ENCODE data around the gene KAT2B.
A peak's percentile ranks its signal among the peaks of the same experiment; 100 is the strongest.

The KAT2B gene

GRCh38 chr3:20066850-20067617 lies 26.8 kb downstream of the KAT2B start:
- no peak for DNase-seq

- DNase-seq, result no peak
Observed at GRCh38 chr3:20068512-20069177, 28.4 kb downstream of the KAT2B start.

GRCh38 chr3:20069178-20069532 lies 28.9 kb downstream of the KAT2B start:
- DNase-seq, result no peak

- DNase-seq, result no peak
Observed at GRCh38 chr3:20071175-20071574, 30.9 kb downstream of the KAT2B start.

- DNase-seq, result no peak
Observed at GRCh38 chr3:20072422-20072821, 32.2 kb downstream of the KAT2B start.

- DNase-seq, result no peak
Observed at GRCh38 chr3:20073068-20073467, 32.8 kb downstream of the KAT2B start.

GRCh38 chr3:20073683-20074082 lies 33.4 kb downstream of the KAT2B start:
- no peak for DNase-seq

- DNase-seq, result no peak
Observed at GRCh38 chr3:20074226-20075063, 34.2 kb downstream of the KAT2B start.

- no peak for DNase-seq
Observed at GRCh38 chr3:20075197-20075596, 35.0 kb downstream of the KAT2B start.

- DNase-seq, result no peak
Observed at GRCh38 chr3:20076296-20076997, 36.2 kb downstream of the KAT2B start.

GRCh38 chr3:20077068-20077467 lies 36.8 kb downstream of the KAT2B start:
- no peak for DNase-seq

GRCh38 chr3:20078194-20078714 lies 38.0 kb downstream of the KAT2B start:
- peak in 1 of 2 experiments; percentile 4 for DNase-seq

- DNase-seq, result no peak
Observed at GRCh38 chr3:20079621-20080020, 39.4 kb downstream of the KAT2B start.

- DNase-seq, result no peak
Observed at GRCh38 chr3:20080956-20081554, 40.8 kb downstream of the KAT2B start.

GRCh38 chr3:20083253-20083652 lies 43.0 kb downstream of the KAT2B start:
- no peak for DNase-seq

GRCh38 chr3:20083953-20084352 lies 43.7 kb downstream of the KAT2B start:
- DNase-seq, result no peak

- DNase-seq, result no peak
Observed at GRCh38 chr3:20091331-20092047, 51.2 kb downstream of the KAT2B start.

GRCh38 chr3:20095470-20095869 lies 55.2 kb downstream of the KAT2B start:
- DNase-seq, result no peak

- DNase-seq, result no peak
Observed at GRCh38 chr3:20096135-20096685, 56.0 kb downstream of the KAT2B start.

- DNase-seq, result no peak
Observed at GRCh38 chr3:20097015-20097414, 56.8 kb downstream of the KAT2B start.

GRCh38 chr3:20099060-20099459 lies 58.8 kb downstream of the KAT2B start:
- no peak for DNase-seq
